ENCODE measurements around the gene PIP4P1. TPM values are rescaled to one million over a fixed set of nuclear protein-coding genes. Genes with fewer than 3 reads are reported as not detected.

The PIP4P1 gene
- total and polyA plus RNA-seq, 9 of the 15 experiments (the other 6 are each of a cell fraction or from before 2014, with no cell fraction given), result 5.3 to 20.9 (median 10.7) TPM

DNA sequence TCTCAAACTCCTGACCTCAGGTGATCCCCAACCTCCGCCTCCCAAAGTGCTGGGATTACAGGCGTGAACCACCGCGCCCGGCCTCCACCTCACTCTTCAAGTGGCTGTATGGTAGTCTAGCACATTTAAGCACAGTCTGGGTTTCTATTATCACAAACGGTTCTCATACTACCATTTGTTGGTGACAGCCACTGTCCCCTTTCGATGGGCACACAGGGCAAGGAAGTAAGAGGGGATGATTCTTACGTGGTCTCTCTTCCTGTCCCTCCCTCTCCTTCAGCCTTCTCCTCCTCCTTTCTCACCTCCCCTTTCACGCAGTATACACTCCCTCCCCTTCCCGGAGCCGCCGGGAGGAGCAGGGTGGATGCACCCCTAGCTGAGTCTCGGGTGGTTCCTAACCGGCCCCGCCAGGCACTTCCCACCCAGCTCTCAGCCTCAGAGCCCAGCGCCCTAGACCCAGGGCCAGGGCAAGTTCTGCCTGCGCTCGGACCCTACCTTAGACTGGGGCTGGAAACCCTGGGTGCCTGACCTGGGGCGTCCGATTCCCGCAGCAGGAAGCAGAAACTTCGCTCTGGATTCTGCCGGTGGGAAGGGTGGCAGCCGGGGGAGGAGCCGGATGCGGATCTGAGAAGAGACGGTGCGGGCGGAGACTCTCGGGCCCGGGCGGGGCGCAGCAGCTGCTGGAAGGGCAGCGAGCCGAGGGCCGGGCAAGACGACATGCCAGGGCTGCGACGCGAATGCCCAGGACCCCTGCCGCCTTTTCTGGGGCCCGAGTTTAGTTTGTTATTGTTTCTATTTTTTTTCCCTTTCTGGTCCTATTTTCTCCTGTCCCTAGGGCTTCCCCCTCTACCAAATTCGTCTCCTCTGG, 48.1 kb downstream of the PIP4P1 start, which contains the start of gene TEP1 (continued):
- TF ChIP-seq PATZ1 (CRISPR knock-in tag; IDR thresholded peaks at IDR 0.05; ENCODE audit: borderline replicate concordance), result no peak
- TF ChIP-seq PRPF4 (IDR thresholded peaks at IDR 0.05; ENCODE audit: insufficient read depth, low read depth, low read length, poor library complexity, severe bottlenecking), result no peak
- no peak for TF ChIP-seq ZBTB7A (IDR thresholded peaks at IDR 0.05; ENCODE audit: borderline replicate concordance, control insufficient read depth, low read depth, low read length)
- TF ChIP-seq TEAD1 (CRISPR knock-in tag; IDR thresholded peaks at IDR 0.05), result no peak
- TF ChIP-seq GMEB1 (CRISPR knock-in tag; IDR thresholded peaks at IDR 0.05), result no peak
- TF ChIP-seq, protein P1, sequence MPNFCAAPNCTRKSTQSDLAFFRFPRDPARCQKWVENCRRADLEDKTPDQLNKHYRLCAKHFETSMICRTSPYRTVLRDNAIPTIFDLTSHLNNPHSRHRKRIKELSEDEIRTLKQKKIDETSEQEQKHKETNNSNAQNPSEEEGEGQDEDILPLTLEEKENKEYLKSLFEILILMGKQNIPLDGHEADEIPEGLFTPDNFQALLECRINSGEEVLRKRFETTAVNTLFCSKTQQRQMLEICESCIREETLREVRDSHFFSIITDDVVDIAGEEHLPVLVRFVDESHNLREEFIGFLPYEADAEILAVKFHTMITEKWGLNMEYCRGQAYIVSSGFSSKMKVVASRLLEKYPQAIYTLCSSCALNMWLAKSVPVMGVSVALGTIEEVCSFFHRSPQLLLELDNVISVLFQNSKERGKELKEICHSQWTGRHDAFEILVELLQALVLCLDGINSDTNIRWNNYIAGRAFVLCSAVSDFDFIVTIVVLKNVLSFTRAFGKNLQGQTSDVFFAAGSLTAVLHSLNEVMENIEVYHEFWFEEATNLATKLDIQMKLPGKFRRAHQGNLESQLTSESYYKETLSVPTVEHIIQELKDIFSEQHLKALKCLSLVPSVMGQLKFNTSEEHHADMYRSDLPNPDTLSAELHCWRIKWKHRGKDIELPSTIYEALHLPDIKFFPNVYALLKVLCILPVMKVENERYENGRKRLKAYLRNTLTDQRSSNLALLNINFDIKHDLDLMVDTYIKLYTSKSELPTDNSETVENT (CRISPR knock-in tag; IDR thresholded peaks at IDR 0.05), result no peak
- TF ChIP-seq STAT5A (IDR thresholded peaks at IDR 0.05; ENCODE audit: borderline replicate concordance, low read length), result no peak
- TF ChIP-seq GATAD2B (IDR thresholded peaks at IDR 0.05; ENCODE audit: borderline replicate concordance), result no peak
- TF ChIP-seq GABPB1 (CRISPR knock-in tag; IDR thresholded peaks at IDR 0.05), result no peak
- TF ChIP-seq HNRNPL (IDR thresholded peaks at IDR 0.05; ENCODE audit: low read depth, low read length), result peak; percentile 82; the same call in 1 of the 2 replicates
- TF ChIP-seq ID3 (CRISPR knock-in tag; IDR thresholded peaks at IDR 0.05), result no peak
- no peak for TF ChIP-seq ID3 (tag; IDR thresholded peaks at IDR 0.05)
- TF ChIP-seq PHF8 (IDR thresholded peaks at IDR 0.05; ENCODE audit: borderline replicate concordance, low read length), result peak; percentile 84
- no peak for TF ChIP-seq DDX20 (tag; IDR thresholded peaks at IDR 0.05; ENCODE audit: low read depth)
- 0 out of 2 replicates have a peak, but pooled peaks have one; percentile 38 for TF ChIP-seq NCOA1 (IDR thresholded peaks at IDR 0.05; ENCODE audit: low read depth)
- no peak for TF ChIP-seq GABPB2 (CRISPR knock-in tag; conservative IDR thresholded peaks at IDR 0.05)
- no peak for TF ChIP-seq ZNF780A (CRISPR knock-in tag; IDR thresholded peaks at IDR 0.05)
- no peak for TF ChIP-seq PHB2 (IDR thresholded peaks at IDR 0.05; ENCODE audit: low read depth)
- no peak for TF ChIP-seq SMARCC2 (IDR thresholded peaks at IDR 0.05; ENCODE audit: low read depth)
- no peak for TF ChIP-seq NR2F6 (CRISPR knock-in tag; IDR thresholded peaks at IDR 0.05)
- peak; percentile 57; the same call in 1 of the 2 replicates for TF ChIP-seq HDAC2 (IDR thresholded peaks at IDR 0.05)
